ENCODE results near the gene NCKAP5.

DNA sequence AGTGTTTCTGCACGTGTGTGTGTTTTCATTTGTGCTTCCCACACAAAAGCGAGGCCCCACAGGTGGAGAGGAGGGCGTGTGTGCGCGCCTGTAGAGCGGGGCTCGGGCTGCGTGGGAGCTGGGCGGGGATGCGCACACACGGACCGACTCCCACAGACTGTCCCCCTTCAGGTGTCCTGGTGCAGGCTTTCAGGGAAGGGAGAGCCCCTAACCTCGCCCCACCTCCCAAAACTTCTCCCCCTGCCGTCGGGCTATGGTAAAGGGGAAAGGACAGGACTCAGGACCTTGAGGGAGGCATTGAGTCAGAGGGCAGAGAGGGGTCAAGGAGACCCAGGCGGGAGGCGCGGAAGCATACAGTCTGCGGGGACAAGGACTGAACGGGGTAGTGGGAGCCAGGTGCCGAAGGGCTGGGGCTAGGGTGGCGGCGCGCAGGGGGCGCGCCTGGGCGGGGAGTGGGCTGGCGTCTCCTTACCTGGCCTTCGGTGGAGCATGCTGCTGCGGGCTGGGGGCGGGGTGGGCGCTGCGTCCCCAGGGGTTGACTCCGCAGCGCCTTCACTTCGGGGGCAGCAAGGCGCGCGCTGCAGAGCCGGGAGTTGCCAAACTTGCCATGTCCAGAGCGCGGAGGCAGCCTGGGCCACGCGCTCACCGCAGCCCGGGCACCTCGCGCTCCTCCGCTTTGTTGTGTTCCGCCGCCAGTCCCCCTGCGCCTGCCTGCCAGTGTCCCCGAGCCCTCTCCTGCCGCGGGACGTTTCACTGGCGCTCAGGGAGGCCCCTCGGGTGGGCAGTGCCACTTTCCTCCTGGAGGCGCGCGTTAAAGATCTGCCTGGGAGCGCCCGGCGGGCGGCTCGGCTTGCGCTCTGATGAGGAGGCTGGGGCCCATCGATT is 302.0 kb downstream of the NCKAP5 start:
- TF ChIP-seq FOXM1 (IDR thresholded peaks at IDR 0.05; ENCODE audit: borderline replicate concordance) (no peak), FOXA1 (IDR thresholded peaks at IDR 0.05) (no peak), LEF1 (IDR thresholded peaks at IDR 0.05; ENCODE audit: borderline replicate concordance) (no peak)

All from HEK293T (cell line).